DMS79 (cell line): ENCODE results near the gene CHAF1A.

ENCODE experiments used
- DNase-seq: peaks from one replicate; lab custom pipeline; 2025; lab: John Stamatoyannopoulos, UW

Gene CHAF1A

DNA sequence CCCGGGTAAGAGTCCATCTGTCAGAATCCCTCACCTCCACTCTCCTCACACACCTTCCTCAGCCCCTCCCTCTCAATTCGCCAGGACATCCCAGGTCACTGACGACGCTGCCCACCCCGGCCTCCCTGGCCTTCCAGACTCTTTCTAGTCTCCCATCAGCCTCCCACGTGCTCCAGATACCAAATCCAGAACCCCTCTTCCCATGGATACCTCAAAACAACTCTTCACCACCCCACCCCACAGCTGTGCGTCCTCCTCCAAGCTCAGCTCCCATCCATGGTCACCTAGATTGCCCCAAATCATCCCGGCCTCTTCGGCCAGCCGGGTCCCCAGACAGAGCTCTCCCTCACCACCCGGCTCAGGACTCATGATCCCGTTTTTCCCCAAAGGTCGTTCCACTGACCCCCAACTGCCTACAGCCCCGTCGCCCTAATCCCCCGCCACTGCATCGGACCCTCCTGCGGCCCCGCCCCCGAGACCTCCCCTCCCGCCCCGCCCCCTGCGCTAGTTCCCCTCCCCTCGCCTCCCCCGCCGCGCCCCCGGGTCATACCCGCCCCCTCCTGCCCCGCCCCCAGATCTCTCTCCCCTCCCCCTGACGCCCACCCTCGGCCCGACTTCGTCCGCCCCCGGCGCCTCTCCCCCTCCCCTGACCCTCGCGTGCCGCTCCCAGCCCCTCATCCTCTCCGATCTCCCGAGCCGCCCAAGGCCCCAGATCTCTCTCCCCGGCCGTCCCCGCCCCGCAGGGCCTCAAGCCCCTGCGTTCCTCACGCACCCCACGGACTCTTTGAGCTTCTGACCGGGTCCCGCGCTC, 54.6 kb downstream of the CHAF1A start:
- peak; percentile 37 for DNase-seq

DNA sequence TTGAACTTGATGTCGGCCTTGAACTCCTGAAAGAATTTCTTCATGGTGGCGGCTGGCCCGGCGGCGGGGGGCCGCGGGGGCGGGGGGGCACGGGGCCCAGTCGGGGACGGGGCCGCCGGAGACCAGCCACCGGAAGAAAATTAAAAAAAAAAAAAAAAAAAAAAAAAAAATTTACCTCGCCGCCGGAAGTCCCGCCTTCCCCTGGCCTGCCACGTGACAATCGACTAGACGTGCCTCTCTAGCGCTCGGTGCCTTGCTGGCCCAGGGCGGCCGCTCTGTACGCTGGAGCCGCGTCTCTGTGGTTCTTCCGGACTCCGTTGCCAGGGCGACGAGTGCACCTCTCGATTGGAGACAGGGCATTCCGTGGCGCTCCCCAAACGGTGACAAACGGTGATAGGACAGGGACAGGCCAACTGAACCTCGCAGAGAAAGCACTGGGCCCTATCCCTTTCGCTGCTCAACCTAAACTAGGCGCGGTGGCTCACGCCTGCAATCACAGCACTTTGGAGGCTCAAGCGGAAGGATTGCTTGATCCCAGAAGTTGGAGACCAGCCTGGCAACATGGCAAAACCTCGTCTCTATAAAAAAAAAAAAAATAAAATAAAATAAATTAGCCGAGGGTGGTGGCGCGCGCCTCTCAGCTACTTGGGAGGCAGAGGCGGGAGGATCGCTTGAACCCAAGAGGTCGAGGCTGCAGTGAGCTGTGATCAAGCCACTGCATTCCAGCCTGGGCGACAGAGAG, 55.4 kb downstream of the CHAF1A start, which contains the start of gene UBXN6:
TSS of gene UBXN6 (minus strand) at position 141 of the 742 bp plus-strand sequence. CDS start at position 44, 97 bp downstream.
- peak; percentile 96 for DNase-seq

DNA sequence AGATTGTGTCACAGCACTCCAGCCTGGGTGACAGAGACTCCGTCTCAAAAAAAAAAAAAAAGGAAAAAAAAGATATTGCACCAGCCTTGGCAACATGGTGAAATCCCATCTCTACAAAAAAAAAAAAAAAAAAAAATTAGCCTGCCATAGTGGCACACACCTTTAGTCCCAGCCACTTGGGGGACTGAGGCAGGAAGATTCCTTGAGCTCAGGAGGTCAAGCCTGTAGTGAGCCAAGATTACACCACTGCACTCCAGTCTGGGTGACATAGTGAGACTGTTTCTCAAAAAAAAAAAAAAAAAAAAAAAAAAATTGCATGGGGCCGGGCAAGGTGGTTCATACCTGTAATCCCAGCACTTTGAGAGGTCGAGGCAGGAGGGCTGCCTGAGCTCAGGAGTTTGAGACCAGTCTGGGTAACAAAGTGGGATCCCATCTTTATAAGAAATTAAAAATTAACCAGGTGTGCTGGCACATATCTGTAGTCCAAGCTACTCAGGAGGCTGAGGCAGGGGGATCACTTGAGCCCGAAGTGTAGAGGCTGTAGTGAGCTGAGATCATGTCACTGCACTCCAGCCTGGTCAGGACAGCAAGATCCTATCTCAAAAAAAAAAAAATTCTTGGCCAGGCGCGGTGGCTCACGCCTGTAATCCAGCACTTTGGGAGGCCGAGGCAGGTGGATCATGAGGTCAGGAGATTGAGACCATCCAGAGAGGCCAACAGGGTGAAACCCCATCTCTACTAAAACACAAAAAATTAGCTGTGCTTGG, 62.6 kb downstream of the CHAF1A start:
- DNase-seq = no peak

DNA sequence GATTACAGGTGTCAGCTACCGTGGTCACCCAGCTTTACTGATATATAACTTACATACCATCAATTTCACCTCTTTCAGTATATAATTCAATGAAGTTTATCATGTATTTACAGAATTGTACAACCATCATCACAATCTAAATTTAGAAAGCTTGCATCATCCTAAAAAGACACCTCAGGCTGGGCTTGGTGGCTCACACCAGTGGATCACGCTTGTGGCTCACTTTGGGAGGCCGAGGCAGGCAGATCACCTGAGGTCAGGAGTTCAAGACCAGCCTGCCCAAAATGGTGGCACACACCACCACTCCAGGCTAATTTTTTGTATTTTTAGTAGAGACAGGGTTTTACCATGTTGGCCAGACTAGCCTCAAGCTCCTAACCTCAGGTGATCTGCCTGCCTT, 65.4 kb downstream of the CHAF1A start:
- no peak for DNase-seq

DNA sequence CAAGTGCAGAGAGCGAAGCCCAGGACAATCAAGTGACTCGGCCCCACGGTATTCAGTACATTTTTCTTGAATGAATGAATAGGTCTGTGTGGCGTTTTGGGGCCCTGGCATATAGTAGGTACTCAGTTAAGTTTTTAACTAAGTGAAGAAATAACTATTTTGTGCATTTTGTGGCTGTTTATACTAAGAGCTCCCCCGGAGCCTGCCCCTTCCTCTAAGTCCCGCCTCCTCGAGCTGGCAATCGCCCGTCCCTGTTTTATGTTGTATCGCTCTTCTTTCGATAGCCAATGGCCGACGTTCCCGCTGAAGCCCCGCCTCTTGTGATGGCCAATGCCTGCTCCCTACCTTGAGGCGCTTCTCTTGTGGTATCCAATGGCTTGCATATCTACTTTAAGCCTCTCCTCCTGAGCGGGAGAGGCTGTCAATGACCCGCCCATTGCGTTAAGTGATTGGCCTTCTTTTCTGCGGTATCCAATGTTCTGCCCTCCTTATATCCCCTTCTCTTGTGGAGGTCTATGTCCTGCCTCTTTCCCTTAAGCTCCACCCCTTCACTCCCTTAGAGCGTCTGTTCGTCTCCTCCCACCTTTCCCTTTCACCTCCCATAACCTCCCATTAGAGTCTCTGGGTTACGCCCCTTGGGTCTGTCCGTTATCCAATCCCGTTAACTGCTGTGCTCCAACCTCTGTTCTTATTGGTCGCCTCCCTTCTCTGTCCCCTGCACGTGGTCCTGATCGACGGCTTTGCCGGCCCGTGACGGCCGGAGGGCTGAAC, 69.1 kb downstream of the CHAF1A start:
- peak; percentile 100 for DNase-seq

DNA sequence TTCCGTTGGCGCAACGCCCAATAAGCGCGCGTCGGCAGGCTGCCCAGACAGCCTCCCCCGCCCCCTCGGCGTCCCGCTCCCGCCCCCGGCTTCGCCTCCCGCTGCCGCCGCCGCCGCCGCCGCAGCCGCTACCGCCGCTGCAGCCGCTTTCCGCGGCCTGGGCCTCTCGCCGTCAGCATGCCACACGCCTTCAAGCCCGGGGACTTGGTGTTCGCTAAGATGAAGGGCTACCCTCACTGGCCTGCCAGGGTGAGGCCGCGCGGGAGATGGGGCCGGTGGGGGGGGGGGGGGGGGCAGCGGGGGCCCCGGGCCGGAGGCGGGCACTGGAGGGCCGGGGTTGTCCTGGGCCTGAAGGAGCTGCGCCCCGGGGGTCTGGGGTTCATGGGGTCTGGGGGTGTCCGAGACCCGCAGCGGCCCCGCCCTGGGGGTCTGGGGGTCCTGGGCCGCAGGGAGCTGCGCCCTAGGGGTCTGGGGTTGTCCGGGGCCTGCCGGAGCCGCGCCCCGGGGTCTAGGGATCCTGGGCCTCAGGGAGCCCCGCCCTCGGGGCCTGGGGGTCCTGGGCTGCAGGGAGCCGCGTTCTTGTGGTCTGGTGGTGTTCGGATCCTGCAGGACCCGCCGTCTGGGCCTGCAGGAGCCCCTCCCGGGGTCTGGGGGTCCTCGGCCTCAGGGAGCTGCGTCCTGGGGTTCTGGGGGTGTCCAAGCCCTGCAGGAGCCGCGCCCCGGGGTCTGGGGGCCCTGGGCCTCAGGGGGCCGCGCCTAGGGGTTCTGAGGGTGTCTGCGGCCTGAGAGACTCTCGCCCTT, 69.9 kb downstream of the CHAF1A start, which contains the start of gene HDGFL2:
TSS of gene HDGFL2 (plus strand) at position 124 of the 801 bp plus-strand sequence. CDS start at position 178, 54 bp downstream.
- no peak for DNase-seq

DNA sequence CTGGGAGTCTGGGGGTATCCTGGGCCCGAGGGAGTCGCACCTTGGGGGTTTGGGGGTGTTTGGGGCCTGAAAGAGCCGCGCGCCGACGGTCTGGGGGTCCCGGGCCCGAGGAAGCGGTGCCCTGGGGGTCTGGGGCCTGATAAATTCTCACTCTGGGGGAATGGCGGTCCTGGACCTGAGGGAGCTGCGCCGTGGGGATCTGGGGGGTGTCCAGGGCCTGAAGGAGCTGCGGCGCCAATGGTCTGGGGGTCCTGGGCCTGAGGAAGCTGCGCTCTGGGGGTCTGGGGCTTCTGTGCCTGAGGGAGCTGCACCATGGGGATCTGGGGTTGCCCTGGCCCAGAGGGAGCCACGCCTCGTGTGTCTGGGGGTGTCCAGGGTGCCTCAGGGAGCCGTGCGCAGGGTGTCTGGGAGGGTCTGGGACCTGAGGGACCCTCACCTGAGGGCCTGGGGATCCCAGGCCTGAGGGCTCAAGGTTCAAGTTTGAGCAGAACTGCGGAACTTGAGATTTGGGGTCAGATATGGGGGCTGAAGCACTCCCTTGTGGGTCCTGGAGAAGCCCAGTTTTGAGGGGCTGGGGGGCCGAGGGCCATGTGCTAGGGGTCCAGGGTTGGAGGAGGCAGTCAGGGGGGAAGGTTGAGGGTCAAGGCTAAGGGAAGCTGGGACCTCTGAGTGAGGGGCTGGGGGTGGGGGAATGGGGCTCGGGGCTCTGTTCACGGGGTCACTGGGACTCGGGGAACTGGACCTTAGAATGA, 70.7 kb downstream of the CHAF1A start:
- DNase-seq = no peak

DNA sequence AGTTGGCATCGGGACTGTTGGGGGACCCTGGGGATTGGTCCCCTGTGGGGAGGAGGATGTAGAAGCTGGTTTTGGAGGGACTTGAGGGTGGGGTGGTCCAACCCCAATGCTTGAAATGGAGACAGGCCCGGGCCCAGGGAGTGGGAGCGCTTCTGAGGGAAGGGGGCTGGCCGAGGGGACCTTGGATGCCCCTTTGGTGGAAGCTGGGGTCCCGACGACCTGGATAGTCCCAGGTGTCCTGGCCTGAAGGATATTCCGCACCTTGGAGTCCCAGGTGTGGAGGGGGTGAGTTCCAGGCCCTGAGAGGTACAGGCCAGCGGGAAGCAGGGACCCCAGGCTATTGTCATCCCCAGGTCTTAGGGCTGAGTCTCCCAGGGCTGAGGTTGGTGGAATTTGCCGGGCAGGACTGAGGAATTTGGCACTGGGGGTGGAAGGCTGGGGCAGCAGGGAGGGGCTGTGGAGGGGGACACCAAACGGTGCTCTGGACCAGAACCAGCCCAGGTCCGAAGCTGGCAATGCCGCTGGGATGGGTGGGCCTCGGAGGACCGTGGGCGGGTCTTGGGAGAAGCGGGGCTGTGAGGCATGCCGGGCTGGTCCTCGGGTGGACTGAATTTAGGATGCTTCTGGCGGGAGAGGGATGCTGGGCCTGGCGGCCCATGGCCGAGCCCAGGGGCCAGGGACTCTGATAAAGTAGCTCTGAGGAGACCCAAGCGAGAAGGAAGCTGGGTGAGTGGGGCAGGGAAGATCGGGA, 71.5 kb downstream of the CHAF1A start:
- no peak for DNase-seq

DNA sequence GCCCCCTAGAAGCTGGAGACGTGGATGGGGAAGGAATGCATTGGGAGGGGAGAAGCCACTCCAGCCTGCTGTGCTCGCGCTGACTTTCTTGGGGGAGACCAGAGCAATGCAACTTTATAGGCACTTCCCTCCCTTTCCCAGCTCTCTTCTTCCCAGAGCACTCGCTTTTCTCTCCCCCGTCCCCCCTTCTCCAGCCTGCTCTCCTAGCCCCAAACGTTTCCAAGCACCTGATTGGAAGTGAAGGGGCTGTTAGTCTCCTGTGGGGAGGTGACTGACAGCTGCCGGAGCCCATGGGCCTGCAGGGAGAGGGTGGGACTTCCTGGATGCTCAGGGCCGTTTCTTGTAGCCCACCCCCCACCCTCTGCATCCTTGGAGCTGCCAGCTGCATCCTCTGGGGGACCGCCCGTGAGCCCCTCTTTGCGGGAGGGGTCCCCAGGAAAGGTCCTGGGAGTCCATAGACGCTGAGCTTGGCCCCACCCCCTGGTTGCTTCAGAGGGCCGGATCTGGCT, 72.1 kb downstream of the CHAF1A start:
- peak; percentile 83 for DNase-seq

DNA sequence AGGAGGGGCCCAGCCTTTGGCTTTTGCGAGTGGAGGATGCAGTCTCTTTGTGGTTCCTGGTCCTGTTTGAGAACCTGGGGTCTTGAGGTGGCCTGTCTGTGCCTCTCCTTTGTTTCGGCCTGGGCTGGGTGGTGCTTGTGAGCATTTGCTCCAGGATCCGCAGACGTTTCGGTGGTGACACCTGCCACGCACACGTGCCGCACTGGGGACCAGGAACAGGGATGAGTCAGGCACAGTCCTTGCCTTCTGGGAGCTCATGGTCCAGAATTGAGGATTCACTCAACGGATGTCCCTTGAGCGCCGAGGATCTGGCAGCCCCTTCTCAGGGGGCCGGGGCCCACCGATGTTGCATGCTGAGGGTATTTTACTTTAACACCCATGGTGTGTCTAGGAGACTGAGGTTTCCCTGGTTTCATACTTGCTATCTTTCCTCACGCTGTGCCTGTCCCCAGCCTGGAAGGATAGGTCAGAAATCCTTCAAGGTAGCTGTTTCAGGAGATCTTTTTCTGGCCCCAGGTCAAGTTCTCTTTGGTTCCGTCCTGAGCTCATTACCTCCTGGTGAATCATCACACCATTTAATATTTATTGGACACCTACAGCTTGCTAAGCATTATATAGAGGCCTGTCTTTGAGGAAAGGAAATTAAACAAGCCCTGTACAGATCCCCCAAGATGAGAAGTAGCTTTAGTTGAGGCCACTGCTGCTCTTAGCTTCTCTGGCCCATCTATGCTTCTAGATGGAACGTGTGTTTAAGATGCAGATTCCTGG, 74.8 kb downstream of the CHAF1A start:
- no peak for DNase-seq

DNA sequence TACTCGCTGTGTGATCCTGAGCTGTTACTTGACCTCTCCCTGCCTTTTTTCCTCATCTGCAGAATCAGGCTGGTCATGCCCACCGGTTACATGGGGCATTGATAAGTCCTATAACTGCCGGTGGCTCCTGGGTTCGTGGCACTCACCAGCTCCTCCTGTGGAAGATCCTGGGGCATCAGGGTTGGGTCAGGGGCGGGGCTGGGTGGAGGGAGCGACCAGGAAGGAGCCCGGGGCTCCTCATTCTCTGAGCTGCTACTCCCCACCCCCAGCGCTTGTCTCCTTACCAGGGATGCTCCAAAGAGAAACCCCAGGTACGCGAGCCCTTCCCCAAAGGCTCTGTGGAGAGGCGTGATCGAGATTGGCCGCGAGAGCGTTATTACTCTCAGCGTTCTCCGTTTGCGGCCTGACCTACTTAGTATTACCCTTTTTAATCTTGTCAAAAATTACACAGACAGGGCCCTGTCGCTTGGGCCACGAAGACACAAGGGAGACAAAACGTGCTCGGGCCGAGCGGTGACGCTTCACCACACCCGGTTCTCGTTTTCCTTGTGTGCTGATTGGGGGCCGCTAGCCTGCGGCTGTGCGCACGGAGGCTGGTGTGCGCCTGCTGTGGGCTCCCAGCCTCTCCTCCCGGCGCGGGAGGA, 80.4 kb downstream of the CHAF1A start:
- DNase-seq = no peak

DNA sequence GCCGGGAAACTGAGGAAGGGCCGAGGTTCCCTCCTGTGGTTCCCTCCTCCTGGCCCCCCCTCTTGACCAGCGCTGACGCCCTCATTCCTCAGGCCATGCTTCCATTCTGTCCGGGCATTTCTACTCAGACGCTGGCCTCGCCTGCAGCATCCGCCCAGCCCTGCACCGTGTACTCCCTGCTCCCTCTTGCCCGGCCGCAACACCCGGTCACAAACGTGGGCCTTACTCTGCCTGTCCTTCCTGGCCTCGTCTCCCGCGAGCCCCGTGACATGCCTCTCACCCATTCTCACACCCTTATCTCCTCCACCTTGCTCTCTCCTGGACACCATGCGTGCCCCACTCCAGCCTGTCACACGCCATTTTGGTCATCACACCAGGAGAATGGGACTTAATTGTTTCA, 80.9 kb downstream of the CHAF1A start:
- no peak for DNase-seq

DNA sequence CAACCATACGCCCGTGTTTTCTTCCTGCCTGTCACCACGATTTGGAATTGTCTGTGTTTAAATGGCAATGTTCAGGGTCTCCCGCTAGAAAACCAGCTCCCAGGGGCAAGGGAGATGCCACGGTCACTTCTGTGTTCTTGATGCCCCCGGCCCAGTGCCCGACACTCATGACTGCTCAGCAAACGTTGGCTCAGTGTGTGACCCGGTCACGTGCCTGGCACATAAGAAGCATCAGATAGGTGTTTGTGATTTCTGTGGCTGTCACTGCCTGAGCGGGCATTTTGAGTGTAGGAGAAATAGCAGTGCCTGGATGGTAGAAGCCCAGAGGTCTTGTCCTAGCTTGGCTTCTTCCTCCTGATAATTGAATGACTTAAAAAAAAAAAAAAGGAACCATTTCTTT, 85.1 kb downstream of the CHAF1A start:
- no peak for DNase-seq

DNA sequence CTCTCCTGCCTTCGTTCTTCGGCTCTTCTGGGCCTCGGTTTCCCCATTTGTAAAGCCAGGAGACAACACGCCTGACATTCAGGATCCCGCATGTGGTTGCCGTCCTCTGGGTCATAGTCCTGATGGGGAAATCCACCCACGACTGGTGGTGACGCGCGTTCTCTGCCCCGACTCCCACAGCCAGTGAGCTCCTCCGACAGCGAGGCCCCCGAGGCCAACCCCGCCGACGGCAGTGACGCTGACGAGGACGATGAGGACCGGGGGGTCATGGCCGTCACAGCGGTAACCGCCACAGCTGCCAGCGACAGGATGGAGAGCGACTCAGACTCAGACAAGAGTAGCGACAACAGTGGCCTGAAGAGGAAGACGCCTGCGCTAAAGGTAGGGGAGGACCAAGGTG, 86.1 kb downstream of the CHAF1A start:
- DNase-seq = no peak

DNA sequence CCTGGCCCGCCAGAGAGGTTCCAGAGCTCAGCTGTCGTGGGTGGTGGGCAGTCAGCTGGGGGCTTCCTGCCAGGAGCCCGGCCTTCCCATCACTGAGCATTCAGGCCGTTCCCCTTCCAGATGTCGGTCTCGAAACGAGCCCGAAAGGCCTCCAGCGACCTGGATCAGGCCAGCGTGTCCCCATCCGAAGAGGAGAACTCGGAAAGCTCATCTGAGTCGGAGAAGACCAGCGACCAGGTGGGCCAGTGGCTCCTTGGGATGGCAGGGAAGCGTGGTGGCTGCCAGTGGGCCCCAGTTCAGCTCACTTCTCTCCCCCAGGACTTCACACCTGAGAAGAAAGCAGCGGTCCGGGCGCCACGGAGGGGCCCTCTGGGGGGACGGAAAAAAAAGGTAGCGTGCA, 89.0 kb downstream of the CHAF1A start:
- DNase-seq = no peak

DNA sequence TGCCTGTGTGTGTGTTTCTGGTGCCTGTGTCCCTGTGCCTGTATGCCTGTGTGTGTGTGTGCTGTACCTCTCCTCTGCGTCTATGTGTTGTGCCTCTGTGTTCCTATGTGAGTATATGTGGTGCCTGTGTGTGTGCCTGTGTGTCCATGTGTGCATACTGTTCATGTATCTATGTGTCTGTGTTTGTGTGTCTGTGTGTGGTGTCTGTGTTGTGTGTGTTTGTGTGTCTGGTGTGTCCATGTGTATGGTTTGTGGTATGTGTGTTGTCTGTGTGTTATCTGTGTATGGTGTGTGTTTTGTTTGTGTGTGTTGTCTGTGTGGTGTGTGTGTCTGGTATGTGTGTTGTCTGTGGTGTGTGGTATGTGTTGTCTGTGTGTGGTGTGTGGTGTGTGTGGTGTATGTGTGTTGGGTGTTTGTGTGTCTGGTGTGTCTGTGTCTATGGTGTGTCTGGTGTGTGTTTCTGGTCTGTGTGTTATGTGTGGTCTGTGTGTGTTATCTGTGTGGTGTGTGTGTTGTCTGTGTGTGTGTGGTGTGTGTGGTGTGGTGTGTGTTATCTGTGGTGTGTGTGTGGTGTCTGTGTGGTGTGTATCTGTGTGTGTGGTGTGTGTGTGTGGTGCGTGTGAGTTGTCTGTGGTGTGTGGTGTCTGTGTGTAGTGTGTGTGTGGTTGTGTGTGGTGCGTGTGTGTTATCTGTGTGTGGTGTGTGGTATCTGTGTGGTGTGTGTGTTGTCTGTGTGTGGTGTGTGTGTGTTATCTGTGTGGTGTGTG, 90.1 kb downstream of the CHAF1A start:
- DNase-seq = no peak
